Stimulated activated CD4-positive, alpha-beta T cell treated with anti-CD3 and anti-CD28 coated beads, TNF-alpha, amount 100 ng/mL, for 1 hour (primary cell): ENCODE measurements around the gene FAM219A.
"Not testable (repeated sequence)": the region's sequence is repeated elsewhere in the genome, so short reads cannot be mapped to it uniquely, and the experiment has no call there.

ENCODE experiments used
- DNase-seq, 3 donors: peaks; one replicate each; pipeline ENCODE4 v3.0.0-alpha.2; 2020; ENCODE audit warnings: low read depth in 3 of 3, low spot score in 1 of 3

FAM219A gene

DNA sequence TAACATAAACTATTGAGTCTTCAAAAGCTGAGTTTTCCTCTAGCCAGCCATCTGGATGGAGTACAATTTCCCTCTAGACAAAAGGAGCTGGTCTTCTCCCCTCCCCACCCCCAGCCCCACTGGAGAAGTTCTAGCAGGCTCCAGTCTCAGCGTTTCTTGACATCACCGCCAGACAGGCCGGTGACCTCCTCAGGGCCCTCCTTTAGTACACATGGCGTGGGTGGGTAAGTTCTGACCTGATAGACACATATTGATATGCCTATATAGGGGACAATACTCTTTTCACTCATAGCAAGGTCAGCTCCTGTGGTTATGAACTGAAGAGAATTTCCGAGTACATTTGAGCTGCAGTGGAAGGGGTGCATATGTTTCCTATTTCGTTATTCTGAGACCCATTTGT lies 27.5 kb upstream of the FAM219A start:
- no peak for DNase-seq

DNA sequence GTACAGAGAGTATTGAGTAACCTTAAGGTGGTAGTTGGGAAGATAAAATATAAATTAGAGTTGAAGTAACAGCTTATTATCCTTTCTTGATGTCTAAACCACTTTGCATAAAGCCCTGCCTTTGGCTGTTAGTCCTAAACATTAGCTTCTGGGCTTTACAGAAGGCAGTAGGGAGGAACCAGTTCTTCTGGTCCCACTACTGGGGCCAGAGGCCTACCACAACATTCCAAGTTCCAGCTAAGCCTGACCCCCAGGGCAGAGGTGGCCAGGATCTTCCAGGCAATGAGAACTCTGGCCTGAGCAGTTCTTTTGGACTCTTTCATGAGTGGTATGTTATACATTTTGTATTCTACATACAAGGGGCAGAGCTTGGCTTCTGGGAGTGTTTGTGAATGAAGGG lies 26.3 kb upstream of the FAM219A start:
- no peak for DNase-seq

DNA sequence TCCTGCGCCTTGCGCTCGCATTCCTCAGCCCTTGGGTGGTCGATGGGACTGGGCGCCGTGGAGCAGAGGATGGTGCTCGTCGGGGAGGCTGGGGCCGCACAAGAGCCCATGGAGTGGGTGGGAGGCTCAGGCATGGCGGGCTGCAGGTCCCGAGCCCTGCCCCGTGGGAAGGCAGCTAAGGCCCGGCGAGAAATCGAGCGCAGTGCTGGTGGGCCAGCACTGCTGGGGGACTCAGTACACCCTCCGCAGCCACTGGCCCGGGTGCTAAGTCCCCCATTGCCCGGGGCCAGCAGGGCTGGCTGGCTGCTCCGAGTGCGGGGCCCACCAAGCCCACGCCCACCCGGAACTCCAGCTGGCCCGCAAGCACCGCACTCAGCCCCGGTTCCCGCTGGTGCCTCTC lies 24.4 kb upstream of the FAM219A start:
- DNase-seq = not testable (repeated sequence)

DNA sequence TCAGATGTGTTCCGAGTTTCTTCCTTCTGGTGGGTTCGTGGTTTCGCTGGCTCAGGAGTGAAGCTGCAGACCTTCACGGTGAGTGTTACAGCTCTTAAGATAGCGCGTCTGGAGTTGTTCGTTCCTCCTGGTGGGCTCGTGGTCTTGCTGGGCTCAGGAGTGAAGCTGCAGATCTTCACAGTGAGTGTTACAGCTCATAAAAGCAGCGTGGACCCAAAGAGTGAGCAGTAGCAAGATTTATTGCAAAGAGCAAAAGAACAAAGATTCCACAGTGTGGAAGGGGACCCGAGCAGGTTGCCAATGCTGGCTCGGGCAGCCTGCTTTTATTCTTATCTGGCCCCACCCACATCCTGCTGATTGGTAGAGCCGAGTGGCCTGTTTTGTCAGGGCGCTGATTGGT lies 23.2 kb upstream of the FAM219A start:
- DNase-seq = not testable (repeated sequence)

DNA sequence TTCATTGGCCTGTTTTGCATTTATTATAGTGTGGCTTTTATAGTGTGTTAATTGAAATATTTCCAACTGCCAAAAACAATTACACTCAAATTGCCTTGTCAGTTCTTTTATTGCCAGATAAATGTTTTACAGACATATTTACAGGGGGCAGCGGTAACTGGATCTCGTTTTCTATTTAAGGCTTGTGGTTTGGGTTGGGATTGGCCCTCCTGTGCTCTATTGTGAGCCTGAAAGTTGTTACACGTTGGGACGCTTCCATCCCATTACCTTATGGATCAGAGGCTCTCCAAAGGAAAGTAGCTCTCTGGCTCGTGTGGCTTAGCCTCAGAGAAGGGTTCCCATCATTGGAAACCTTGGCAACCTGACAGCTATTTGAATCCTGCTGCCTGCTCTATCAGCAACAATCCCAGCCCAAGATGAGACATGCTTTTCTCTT lies 21.1 kb upstream of the FAM219A start:
- DNase-seq = no peak

DNA sequence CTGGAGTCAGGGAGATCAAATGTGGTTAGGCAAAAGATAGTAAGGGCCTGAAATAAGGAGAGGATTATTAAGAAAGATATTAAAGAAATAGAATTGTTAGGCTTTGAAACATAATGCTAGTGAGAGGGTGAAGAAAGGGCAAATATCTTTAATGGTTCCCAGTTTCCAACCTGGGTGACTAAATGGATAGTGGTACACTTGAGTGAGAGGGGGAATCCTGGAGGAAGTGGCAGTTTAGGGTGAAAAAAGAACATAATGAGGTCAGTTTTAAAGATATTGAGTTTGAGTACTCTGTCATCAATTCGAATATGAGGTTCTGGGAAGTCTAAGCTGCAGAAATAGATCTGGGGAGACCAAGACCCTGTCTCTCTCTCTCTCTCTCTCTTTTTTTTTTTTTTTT lies 19.2 kb upstream of the FAM219A start:
- DNase-seq = no peak

DNA sequence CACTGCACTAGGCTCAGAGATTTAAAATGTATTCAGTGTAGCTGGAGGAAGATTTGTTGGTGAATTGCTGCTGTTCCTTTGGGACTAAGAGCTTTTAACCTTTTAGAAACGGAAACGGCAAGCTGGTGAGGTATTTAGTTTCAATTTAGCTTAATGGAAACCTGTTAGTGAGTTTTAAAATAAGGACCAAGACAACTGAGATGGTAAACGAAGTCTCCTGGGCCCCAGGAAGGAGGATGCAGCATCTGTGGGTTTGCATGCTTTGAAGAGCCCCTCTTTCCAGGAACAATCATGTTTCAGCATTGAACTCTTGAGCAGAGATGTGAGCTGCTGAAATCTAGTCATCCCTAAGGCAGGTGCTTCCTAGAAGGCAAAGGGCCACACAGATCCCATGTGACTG lies 16.7 kb upstream of the FAM219A start:
- no peak for DNase-seq

DNA sequence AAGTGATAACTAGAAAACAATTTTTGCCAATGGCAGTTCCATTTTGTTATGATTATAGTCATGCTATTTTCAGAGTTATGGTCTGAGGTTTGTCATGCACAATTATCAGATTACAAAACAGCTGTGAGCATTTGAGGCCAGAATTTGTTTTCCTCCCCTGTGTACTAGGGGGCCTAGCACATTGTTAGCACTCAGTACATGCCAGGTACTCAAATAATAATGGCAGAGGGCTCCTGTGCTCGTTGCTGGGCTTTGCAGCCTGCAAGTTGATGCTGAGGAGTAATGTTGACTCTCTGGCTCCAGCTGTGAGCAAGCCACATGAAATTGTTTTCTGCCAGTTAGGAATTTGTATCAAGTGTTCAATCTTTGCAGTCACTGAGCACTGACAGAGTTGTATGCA lies 7.1 kb upstream of the FAM219A start:
- DNase-seq = no peak

DNA sequence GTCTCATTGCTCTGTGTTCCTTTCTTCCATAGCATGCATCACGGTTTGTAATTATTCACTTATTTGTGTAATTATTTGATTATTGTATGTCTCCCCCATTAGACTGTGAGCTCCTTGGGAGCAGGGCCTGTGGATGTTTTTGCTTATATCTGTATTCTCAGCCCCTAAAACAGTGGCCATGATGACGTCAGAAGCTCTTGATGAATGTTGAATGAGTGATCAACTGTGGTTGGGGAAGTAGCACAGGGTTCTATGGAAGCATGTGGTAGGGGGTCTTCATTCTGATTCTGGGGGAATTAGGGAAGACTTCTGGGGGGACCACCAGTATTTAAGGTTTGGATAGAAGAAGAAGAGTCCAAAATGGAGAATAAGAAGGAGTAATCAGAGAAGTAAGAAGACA lies 6.2 kb upstream of the FAM219A start:
- DNase-seq = no peak

DNA sequence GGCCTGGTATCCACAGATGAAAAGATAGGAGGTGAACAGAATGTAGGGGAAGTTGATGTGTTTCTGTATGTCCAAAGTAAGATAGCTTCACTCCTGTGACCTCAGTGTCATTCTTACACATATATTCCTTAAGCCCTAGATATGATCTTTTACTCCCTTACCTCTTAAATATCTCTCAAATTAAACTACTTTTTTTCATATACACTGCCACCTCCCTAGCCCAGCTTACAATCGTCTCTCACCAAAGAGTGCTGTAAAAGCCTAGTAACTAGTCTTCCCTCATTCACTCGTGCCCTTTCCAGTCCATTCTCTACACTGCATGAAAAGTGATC lies 5.5 kb upstream of the FAM219A start:
- DNase-seq = no peak

DNA sequence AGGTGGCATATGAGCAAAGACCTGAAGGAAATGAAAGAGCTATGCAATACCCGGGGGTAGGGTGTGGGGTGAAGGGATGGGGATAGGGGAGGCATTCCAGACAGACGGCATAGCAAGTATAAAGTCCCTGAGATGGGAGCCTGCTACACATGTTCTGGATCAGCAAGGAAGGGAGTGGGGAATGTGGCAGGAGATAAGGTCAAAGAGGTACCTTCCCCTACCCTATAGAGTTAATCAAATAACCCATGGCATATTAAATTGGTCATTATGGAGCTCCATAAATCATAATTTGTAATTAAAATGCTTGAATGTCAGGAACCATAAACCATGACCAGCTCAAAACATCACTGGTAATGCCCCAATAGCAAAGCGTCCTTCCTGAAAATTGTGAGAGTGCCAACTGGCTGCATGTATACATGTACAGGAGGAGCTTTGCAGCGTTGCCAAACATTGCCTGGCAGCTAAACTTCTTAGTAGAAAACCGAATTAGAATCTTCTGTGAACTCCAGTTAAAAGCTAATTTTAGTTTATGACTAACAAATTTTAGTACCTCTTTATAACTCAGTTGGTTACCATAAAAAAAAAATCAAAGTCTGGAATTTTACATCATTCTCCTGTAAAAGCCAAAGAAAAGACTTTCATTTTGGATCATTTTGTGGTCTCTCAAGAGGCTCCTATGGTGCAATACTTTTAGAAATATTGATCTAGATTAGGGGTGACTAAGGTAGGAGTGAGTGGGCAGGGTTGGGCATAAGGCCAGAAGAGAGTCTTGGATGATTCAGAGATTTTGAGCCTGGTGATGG lies 4.9 kb upstream of the FAM219A start:
- peak in 1 of 3 donors; percentile 6 for DNase-seq

DNA sequence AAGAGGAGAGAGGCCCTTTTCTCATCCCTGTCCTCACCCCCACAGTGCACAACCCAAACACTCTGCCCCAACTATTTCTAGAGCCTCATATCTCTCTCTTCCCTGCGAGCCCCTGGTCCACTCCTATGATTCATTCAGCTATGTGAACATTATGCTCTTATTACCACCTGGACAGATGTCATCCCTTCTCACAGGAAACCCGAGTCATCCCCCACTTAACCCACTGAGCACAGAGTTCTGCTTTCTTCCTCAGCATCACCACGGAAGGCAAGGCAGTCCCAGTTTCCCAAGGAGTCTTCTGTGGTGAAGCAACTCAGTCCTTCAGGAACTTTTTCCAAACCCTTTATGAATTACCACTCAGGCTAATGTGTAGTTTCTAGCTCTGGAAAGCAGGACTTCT lies 1.6 kb upstream of the FAM219A start:
- DNase-seq = no peak

DNA sequence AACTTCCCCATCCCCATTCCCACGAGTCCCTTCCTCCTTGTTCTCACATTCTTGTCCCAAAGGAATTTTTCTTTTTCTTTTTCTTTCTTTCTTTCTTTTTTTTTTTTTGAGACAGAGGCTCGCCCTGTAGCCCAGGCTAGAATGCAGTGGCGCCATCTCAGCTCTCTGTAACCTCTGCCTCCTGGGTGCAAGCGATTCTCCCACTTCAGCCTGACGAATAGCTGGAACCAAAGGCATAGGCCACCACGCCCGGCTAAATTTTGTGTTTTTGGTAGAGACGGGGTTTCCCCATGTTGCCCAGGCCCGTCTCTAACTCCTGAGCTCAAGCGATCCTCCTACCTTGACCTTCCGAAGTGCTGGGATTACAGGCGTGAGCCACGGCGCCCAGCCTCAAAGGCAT lies 986 bp upstream of the FAM219A start:
- no peak for DNase-seq

DNA sequence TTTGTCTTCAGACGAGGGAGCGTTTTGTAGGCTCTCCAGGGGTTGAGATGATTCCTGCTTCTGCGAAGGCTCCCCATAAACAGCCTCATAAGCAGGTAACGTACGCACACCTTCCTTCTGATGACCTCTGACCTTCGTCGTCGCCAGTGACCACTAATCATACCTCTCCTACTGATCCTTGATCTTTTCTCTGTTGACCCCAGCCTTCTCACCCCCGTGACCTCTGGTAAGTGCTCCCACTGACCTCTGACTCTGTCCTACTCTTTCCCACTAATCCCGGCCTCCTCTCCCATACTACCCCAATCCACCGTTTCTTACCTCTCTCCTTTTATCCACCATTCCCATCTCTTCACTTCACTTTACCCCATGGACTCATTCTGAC lies 580 bp upstream of the FAM219A start:
- DNase-seq = no peak

DNA sequence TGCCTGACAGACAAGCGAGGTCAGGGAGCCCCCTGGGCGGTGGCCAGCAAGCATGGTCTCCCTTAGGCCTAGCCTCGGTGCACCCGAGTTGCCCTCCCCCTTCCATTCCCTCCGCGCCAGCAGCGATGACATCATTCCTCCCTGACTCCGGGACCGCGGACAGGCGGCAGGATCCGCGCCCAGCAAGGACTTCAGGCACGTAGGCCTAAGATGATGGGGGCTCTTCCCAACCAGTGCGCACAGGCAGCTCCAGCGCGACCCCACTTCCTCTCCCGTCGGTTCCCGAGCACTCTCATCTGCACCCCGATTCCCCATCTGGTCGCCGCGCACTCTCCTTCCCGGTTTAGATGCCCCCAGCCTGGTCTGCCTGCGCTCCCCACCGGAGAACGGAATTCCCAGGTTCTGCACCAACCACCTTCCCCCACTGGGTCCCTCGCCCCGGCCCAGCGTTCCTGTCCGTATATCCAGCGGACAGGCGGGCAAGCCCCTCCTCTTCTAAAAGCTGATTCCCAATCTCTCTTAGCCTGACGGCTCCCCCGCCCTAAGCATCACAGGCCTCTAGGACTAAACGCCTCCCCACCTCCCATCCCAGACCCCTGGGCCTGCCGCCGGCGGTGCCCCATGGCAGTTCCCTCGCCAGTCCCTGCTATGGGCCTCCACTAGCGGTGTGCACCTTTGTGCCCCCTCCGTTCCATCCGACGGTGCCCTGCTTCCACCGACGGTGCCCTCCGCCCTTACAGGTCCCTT lies 931 bp downstream of the FAM219A start:
- peak in 1 of 3 donors; percentile 4 for DNase-seq

DNA sequence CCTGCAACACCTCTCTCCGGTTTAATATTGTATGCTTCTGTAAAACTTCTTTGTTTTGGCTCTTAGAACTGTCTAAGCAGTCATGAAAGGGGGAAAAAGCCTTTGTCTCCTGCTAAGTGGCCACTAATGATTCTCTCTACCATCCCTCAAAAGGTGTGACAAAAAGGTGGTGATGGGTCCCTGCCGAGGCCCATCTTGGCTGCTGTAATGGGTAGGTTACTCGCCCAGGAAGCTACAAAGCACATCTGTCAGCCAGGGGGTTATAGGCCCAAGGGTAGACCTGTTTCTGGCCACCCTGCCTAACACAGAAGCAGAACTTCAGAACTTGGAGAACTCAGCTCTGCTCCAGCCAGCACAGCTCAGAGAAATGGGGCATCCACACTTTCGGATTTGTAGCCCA lies 1.6 kb downstream of the FAM219A start:
- DNase-seq = no peak

DNA sequence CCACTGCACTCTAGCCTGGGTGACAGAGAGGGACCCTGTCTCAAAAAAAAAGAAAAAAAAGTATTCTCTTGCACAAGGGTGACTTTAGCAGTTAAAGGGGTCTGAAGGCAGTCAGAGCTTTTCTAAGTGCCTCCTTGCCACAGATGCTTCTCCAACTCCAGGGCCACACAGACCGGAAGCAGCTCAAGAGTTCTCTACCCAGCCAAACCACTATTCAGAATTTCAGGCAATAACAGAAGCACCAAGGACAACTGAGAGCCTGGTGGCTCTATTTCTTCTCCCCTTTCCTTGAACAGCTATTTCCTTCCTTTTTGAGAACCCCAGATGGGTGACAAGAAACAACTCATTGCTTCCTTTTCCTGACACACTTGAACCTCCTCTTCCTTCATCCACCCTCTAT lies 2.2 kb downstream of the FAM219A start:
- DNase-seq = no peak

DNA sequence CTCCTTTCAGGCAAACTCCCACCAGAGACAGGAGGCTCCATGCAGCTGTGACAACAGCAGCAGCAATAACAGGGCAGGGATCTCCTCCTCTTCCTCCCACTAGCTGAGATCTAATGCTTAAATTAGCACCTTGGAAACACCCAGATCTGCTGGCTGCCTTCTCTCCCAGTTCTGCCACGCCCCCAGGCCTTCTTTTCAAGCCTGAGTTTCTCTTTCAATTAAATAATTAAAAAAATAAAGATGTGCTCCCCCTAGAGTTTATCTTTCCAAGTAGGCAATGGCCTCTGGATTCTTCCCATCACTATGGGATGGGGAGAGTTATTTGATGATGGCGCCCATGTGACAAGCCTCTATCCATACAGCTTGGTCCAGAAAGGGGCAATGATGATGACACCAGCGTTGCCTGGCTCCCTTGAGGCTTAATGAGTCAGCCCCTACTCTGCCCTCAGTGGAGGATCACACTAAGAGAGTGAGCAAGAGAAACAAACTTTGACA lies 3.8 kb downstream of the FAM219A start:
- DNase-seq = no peak

DNA sequence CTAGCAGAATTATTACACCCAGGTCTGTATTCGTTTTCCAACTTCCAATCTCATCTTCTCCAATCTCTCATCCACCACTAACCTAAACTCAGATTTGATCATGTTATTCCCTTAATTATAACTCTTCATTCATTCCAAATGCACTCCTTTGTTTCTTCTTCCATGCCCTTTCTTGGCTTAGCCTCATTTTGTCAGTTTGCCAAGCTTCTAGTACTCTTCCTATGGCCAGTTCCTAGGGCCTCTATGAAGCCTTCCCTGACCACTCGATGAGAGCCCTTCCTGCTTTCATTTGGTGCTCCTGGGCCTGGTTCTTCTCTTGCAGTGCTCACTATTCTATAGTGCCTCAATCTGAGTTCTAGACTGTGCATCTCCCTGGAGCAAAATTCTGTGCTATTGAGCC lies 5.8 kb downstream of the FAM219A start:
- no peak for DNase-seq

DNA sequence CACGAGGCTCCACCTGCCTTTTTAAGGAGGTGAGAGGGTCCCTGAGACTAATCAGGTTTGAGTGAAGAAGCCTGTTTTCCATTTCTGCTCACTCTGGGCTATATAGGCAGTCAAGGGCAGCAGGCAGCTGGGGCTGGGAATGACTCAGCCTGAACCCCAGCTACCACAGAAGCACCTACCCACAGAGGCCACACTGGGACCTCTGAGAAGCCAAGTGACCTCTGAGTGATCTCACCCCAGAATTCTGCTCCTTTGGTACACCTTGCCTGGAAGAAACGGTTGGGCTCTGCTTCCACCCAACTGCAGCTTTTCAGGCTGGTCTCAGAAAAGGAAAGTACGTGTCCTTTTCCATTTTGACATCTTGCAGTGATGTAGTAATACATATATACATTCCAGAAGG lies 6.8 kb downstream of the FAM219A start:
- DNase-seq = no peak

DNA sequence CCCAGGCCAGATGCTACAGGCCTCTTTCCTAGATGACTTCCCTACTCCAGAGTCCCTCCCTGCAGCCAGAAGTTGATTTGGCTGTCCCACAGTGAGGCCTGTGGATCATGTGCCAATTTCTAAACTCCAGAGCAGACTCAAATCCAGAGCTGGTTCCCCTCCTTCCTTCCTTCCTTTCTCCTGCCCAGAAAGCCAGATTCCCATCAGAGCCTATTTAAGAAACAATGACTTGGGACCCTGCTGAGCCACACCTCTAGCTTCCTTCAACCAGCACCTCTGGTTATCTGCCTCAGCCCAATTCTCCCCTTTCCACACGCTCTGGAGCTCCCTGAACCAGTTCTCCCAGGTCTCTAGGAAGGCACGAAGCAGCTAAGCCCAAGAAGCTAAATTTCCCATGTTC lies 7.2 kb downstream of the FAM219A start:
- no peak for DNase-seq

DNA sequence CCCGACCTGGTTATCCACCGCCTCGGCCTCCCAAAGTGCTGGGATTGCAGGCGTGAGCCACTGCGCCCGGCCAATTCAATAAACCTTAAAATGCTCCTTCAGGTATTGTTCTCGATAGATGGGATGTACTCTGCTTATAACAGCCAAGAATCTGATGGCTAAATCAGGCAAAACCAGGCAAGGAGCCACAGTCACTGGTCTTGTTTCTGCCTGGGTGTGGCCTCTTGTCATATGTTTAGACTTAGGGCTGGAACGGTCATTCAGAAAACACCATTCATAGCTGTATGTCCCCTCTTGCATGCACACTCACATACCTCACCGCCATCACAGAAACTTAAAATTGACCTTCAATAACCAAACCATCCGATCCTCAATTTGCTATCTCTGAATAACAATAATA lies 7.7 kb downstream of the FAM219A start:
- DNase-seq = no peak

DNA sequence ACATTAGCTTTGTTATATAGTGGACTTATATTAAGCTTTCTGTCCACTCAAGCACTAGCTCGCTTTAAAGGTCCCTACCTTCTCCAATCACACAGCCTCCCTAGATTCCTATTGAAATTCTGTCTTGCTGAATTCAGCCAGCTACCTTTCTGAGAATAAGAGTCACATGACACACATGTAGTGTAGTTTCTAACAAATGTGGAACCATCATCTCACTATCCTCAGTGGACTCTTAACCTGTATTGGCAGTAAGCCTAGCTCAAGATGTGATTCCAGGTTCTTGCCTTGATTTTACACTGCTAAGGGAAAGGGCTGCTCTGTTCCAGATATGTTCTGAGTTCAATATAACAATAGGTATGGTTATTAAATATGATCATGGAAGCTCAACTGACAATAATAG lies 11.4 kb downstream of the FAM219A start:
- no peak for DNase-seq
